Left lung (tissue), 10 donors: ENCODE results near the gene FNTB. TPM values are rescaled to one million over a fixed set of nuclear protein-coding genes. Genes with fewer than 3 reads are reported as not detected.
A peak's percentile ranks its signal among the peaks of the same experiment; 100 is the strongest.

Source experiments
- ATAC-seq: fragments of 200-7000 bp; cut with Tn5 transposase; one replicate; pipeline ENCODE4 v1.9.1; 2020; ENCODE audit warnings: moderate library complexity
- DNase-seq, 4 donors: peaks; one replicate each; pipeline ENCODE4 v3.0.0-alpha.2; 2013 to 2020
- H3K27ac ChIP-seq, 2 donors: fragments of 200-600 bp; sonication (generic) in 1 of 2; one replicate each; pipeline versions ENCODE4 v1.5.0 to v1.8.0; 2020 to 2021
- H3K27me3 ChIP-seq, 2 donors: fragments of 200-600 bp; sonication (generic) in 1 of 2; one replicate each; pipeline versions ENCODE4 v1.5.0 to v1.8.0; 2020 to 2021
- H3K36me3 ChIP-seq, 2 donors: fragments of 200-600 bp; sonication (generic) in 1 of 2; one replicate each; pipeline versions ENCODE4 v1.5.0 to v1.8.0; 2020 to 2021
- H3K4me1 ChIP-seq, 2 donors: fragments of 200-600 bp; one replicate each; pipeline ENCODE4 v1.8.0; 2021
- H3K4me3 ChIP-seq, 2 donors: fragments of 200-600 bp; sonication (generic) in 1 of 2; one replicate each; pipeline versions ENCODE4 v1.5.0 to v1.8.0; 2020 to 2021; ENCODE audit warnings: mild to moderate bottlenecking in 1 of 2
- H3K9me3 ChIP-seq, 2 donors: fragments of 200-600 bp; sonication (generic) in 1 of 2; one replicate each; pipeline versions ENCODE4 v1.5.0 to v1.8.0; 2020 to 2021
- intact Hi-C, 2 donors: fragments of 100-400 bp; cut with DNase I; formaldehyde crosslinking; loops; one replicate each; pipeline versions ENCODE4 v1.11.2 to v1.14.2; 2022
- polyA plus RNA-seq, 6 donors: library from polyadenylated mRNA; unstranded; fragments of 120-200 nt; gene quantifications; one replicate each; pipeline ENCODE4 v1.2.1, GENCODE V29; 2013; ENCODE audit not compliant: insufficient read length in 6 of 6
- total RNA-seq, 2 donors: library from RNA; stranded (reverse); fragmentation: NEBNext Ultra II Directional; extraction: Animal tissue kit (Norgen Biotek cat#: 25700); gene quantifications; one replicate each; pipeline ENCODE4 v1.2.1, GENCODE V29; 2021
- TF ChIP-seq, protein P1 (sequence below), 2 donors: fragments of 200-600 bp; sonication (generic) in 1 of 2; IDR thresholded peaks; one replicate each; pipeline versions ENCODE4 v1.5.0 to v1.8.0; 2021; ENCODE audit warnings: antibody characterized with exemption in 2 of 2
- donor health status: DM: no; HTN: yes; CAD: no.
- donor health status: DM: no; HTN: no; CAD: no.

FNTB gene
- total and polyA plus RNA-seq, 8 donors, result 16.6 to 32.7 (median 29.4) TPM

GRCh38 chr14:65075628-65076325 is 89.1 kb downstream of the FNTB start:
- Histone ChIP-seq H3K4me1 (peaks cover 5 to 75% of the 10 kb centered on the region in 2 donors), H3K36me3 (peaks cover 0 to 61% of the 10 kb centered on the region in 2 donors), H3K27me3 (no peaks in the 10 kb centered on the region), H3K27ac (peak overlapping the region in 1 of 2 donors; percentile 84), H3K9me3 (no peaks in the 10 kb centered on the region), H3K4me3 (no peak overlapping the region)
- DNase-seq (peak in 1 of 4 donors; percentile 79), ATAC-seq (no peak)
- TF ChIP-seq, protein P1, sequence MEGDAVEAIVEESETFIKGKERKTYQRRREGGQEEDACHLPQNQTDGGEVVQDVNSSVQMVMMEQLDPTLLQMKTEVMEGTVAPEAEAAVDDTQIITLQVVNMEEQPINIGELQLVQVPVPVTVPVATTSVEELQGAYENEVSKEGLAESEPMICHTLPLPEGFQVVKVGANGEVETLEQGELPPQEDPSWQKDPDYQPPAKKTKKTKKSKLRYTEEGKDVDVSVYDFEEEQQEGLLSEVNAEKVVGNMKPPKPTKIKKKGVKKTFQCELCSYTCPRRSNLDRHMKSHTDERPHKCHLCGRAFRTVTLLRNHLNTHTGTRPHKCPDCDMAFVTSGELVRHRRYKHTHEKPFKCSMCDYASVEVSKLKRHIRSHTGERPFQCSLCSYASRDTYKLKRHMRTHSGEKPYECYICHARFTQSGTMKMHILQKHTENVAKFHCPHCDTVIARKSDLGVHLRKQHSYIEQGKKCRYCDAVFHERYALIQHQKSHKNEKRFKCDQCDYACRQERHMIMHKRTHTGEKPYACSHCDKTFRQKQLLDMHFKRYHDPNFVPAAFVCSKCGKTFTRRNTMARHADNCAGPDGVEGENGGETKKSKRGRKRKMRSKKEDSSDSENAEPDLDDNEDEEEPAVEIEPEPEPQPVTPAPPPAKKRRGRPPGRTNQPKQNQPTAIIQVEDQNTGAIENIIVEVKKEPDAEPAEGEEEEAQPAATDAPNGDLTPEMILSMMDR (IDR thresholded peaks at IDR 0.05), result no peak
- intact Hi-C loops, result no loop called here

DNA sequence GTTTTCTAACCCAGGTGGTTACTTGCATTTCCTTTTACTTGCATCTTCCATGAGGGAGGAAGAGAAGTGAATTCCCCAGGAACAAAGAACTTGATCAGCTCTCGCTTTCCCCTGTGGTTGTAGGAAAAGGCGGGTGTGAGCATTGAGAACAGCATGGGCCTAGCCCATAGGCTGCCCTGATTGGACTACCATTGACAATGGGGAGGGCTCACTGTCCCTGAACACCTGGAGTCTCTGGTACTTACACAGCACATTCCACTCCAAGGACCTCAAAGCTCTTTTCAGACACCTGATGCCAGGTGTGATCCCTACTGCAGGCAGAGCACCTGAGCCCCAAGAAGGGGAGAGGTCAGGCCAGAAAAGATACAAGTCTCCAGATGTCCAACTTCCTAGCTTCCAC is 90.6 kb downstream of the FNTB start:
- H3K36me3 ChIP-seq, result peaks cover 0 to 75% of the 10 kb centered on the region in 2 donors
- TF ChIP-seq, protein P1 (IDR thresholded peaks at IDR 0.05), result no peak
- H3K9me3 ChIP-seq, result no peaks in the 10 kb centered on the region

DNA sequence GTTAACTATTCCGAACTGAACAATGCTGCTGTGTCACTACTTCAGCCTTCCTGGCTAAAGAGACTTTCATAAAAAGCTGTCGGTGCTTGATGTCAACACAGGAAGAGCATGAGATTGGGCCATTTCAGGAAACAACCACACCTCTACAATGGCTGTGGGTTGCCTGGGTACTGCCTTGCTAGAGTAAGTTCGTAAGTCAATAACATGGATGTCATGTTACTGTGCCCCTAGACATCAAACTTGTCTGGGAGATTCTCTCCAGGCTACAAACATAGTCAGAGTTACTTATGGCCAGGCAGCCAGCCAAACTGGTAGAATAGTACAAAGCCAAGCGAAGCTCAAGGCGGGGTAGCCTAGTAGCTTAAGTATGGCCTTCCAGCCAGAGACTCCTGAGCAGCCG is 92.5 kb downstream of the FNTB start:
- Histone ChIP-seq H3K27ac (peak overlapping the region; percentile 39 to 83), H3K4me3 (no peak overlapping the region), H3K36me3 (peaks cover 0 to 80% of the 10 kb centered on the region in 2 donors), H3K9me3 (no peaks in the 10 kb centered on the region), H3K4me1 (peaks cover 9 to 79% of the 10 kb centered on the region in 2 donors), H3K27me3 (no peaks in the 10 kb centered on the region)
- TF ChIP-seq, protein P1 (IDR thresholded peaks at IDR 0.05), result no peak
- ATAC-seq (no peak), DNase-seq (no peak)
- intact Hi-C loops, result no loop called here

More for the DNA sequence above, 90.6 kb downstream of the FNTB start:
- peaks cover 9 to 81% of the 10 kb centered on the region in 2 donors for H3K4me1 ChIP-seq
- intact Hi-C loops, result no loop called here
- H3K27me3 ChIP-seq, result no peaks in the 10 kb centered on the region
- no peak for DNase-seq
- no peak overlapping the region for H3K4me3 ChIP-seq
- ATAC-seq, result no peak
- peak overlapping the region in 1 of 2 donors; percentile 83 for H3K27ac ChIP-seq

DNA sequence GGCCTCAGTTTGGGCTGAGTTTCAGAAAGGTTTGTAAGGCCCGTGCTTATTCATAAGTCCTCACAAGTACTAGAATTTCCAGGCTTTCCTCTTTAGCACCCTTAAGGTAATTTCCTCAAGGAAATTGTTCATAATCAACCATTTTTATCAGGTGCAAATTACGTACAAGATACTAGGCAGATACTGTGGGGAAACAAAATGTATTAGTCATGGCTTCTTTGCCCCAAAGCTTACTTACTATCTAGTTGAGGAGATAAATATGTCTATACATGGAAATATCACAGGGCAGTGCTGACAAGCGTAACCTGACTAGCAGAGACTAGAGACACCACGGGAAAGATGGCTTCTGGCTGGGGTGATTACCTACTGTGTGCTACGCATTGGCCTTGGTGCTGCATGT is 93.1 kb downstream of the FNTB start:
- peak overlapping the region; percentile 39 to 83 for H3K27ac ChIP-seq
- H3K36me3 ChIP-seq, result peaks cover 0 to 83% of the 10 kb centered on the region in 2 donors
- no peak overlapping the region for H3K4me3 ChIP-seq
- DNase-seq (no peak), ATAC-seq (no peak)
- H3K4me1 ChIP-seq, result peaks cover 7 to 77% of the 10 kb centered on the region in 2 donors
- no peaks in the 10 kb centered on the region for H3K9me3 ChIP-seq
- no peaks in the 10 kb centered on the region for H3K27me3 ChIP-seq
- intact Hi-C loops, result no loop called here
- TF ChIP-seq, protein P1 (IDR thresholded peaks at IDR 0.05), result no peak

- Histone ChIP-seq H3K36me3 (peaks cover 0 to 84% of the 10 kb centered on the region in 2 donors), H3K9me3 (no peaks in the 10 kb centered on the region), H3K4me1 (peaks cover 6 to 68% of the 10 kb centered on the region in 2 donors), H3K27me3 (no peaks in the 10 kb centered on the region), H3K27ac (peak overlapping the region in 1 of 2 donors; percentile 83), H3K4me3 (no peak overlapping the region)
- ATAC-seq (peak; percentile 39), DNase-seq (no peak)
- TF ChIP-seq, protein P1 (IDR thresholded peaks at IDR 0.05), result no peak
- intact Hi-C loops, result no loop called here
These were observed 94.5 kb downstream of the FNTB start for GRCh38 chr14:65080960-65081747.
